SK-N-SH (cell line): ENCODE results near the gene SIRPB2.

Experiments used
- POLR2AphosphoS5 ChIP-seq: IDR thresholded peaks from 2 replicates; pipeline ENCODE4 v1.6.1; 2012; ENCODE audit warnings: low read depth, low read length
- RFX5 ChIP-seq: IDR thresholded peaks from 2 replicates; pipeline ENCODE4 v1.6.1; 2012; ENCODE audit warnings: mild to moderate bottlenecking, improper control_type of control experiment, low read length
- SIN3A ChIP-seq: IDR thresholded peaks from 2 replicates; pipeline ENCODE4 v1.6.1; 2012; ENCODE audit warnings: low read depth, mild to moderate bottlenecking, low read length, moderate library complexity, borderline replicate concordance
- YY1 ChIP-seq: IDR thresholded peaks from 2 replicates; pipeline ENCODE4 v1.4.0; 2012; ENCODE audit warnings: low read depth, mild to moderate bottlenecking
- TF ChIP-seq, protein P1 (sequence below): fragments of 200-600 bp; sonication (generic); IDR thresholded peaks from 2 replicates; pipeline ENCODE4 v1.6.1; 2017; ENCODE audit warnings: antibody characterized with exemption, mild to moderate bottlenecking, moderate library complexity
- TF ChIP-seq, protein P2 (sequence below): fragments of 150-350 bp; IDR thresholded peaks from 2 replicates; pipeline ENCODE4 v1.6.1; 2017; ENCODE audit warnings: antibody characterized with exemption, low read length, low read depth, borderline replicate concordance

GRCh38 chr20:1434571-1435336 is 56.5 kb downstream of the SIRPB2 start:
- TF ChIP-seq, protein P1, sequence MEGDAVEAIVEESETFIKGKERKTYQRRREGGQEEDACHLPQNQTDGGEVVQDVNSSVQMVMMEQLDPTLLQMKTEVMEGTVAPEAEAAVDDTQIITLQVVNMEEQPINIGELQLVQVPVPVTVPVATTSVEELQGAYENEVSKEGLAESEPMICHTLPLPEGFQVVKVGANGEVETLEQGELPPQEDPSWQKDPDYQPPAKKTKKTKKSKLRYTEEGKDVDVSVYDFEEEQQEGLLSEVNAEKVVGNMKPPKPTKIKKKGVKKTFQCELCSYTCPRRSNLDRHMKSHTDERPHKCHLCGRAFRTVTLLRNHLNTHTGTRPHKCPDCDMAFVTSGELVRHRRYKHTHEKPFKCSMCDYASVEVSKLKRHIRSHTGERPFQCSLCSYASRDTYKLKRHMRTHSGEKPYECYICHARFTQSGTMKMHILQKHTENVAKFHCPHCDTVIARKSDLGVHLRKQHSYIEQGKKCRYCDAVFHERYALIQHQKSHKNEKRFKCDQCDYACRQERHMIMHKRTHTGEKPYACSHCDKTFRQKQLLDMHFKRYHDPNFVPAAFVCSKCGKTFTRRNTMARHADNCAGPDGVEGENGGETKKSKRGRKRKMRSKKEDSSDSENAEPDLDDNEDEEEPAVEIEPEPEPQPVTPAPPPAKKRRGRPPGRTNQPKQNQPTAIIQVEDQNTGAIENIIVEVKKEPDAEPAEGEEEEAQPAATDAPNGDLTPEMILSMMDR = no peak
- TF ChIP-seq RFX5 (no peak), POLR2AphosphoS5 (no peak), YY1 (no peak), SIN3A (no peak)
- TF ChIP-seq, protein P2, sequence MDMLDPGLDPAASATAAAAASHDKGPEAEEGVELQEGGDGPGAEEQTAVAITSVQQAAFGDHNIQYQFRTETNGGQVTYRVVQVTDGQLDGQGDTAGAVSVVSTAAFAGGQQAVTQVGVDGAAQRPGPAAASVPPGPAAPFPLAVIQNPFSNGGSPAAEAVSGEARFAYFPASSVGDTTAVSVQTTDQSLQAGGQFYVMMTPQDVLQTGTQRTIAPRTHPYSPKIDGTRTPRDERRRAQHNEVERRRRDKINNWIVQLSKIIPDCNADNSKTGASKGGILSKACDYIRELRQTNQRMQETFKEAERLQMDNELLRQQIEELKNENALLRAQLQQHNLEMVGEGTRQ = no peak
